HCT116 (cell line): ENCODE data around the gene EFCAB10. TPM values are rescaled to one million over a fixed set of nuclear protein-coding genes. Genes with fewer than 3 reads are reported as not detected.

Experiments
- ATAC-seq: fragments of 200-7000 bp; cut with Tn5 transposase; 2 replicates; pipeline ENCODE4 v1.9.1; 2020; ENCODE audit warnings: mild to moderate bottlenecking, moderate library complexity
- BruUV-seq: library from RNA; stranded (reverse); fragments of 400-500 nt; replicated peaks from 2 replicates; lab custom pipeline; 2021; lab: Mats Ljungman, UMichigan
- CTCF ChIA-PET: fragments of 300-600 bp; sonication (Branson Sonifier 250); formaldehyde crosslinking; loops from one replicate; lab custom pipeline; 2021; ENCODE audit warnings: antibody characterized with exemption; lab: Charles Lee
- POLR2A ChIA-PET: fragments of 300-600, 350-600 bp; sonication (Branson Sonifier 250); formaldehyde crosslinking; loops from one replicate; lab custom pipeline; 2021; ENCODE audit warnings: antibody characterized with exemption; lab: Charles Lee
- RAD21 ChIA-PET, 2 experiments: fragments of 300-600 bp; sonication (Branson Sonifier 250); formaldehyde crosslinking; loops; one replicate each; lab custom pipeline; 2023; ENCODE audit warnings: low total read pairs in 2 of 2; ENCODE audit not compliant: uncharacterized antibody in 2 of 2, unreplicated experiment in 2 of 2, low non-redundant PET in 1 of 2; lab: Charles Lee
- DNase-seq: peaks from one replicate; pipeline ENCODE4 v3.0.0-alpha.2; 2010; ENCODE audit warnings: low read depth, low spot score
- H2AFZ ChIP-seq: fragments of 200-600 bp; shearing (Covaris generic), sonication (generic); 2 replicates; pipeline ENCODE4 v1.6.1; 2017; ENCODE audit warnings: low read depth, mixed run types, mixed read lengths, antibody characterized with exemption, low read length; ENCODE audit not compliant: poor library complexity, severe bottlenecking
- H3K27ac ChIP-seq: 2 replicates; pipeline ENCODE4 v1.5.1; 2012; ENCODE audit warnings: low read depth, low read length
- H3K27me3 ChIP-seq: fragments of 200-600 bp; sonication (generic); 2 replicates; pipeline ENCODE4 v1.6.1; 2016; ENCODE audit warnings: mixed run types, low read length, mixed read lengths; ENCODE audit not compliant: insufficient read depth
- H3K36me3 ChIP-seq, 2 experiments: fragments of 200-500 bp in 1 of 2; fragments of 200-600 bp in 1 of 2; sonication (Bioruptor generic) in 1 of 2; sonication (generic) in 1 of 2; 2 replicates each; pipeline versions ENCODE4 v1.5.1 to v1.6.1; 2014 to 2016; ENCODE audit warnings: low read length in 2 of 2, inconsistent platforms in 1 of 2, mixed read lengths in 1 of 2, mixed run types in 1 of 2; ENCODE audit not compliant: insufficient read depth in 2 of 2, control insufficient read depth in 1 of 2
- H3K4me1 ChIP-seq, 2 experiments: fragments of 200-600 bp in 1 of 2; sonication (generic) in 1 of 2; 2 replicates each; pipeline versions ENCODE4 v1.5.1 to v1.6.1; 2012 to 2017; ENCODE audit warnings: low read length in 2 of 2, inconsistent platforms in 1 of 2, mild to moderate bottlenecking in 1 of 2, mixed read lengths in 1 of 2, mixed run types in 1 of 2, moderate library complexity in 1 of 2; ENCODE audit not compliant: insufficient read depth in 2 of 2, control insufficient read depth in 1 of 2
- H3K4me2 ChIP-seq: fragments of 200-600 bp; sonication (generic); 2 replicates; pipeline ENCODE4 v1.6.1; 2017; ENCODE audit warnings: mixed run types, low read length, mixed read lengths
- H3K4me3 ChIP-seq, 2 experiments: fragments of 200-600 bp in 1 of 2; sonication (generic) in 1 of 2; replicated peaks in 1 of 2; 2 replicates each; pipeline ENCODE4 v1.5.1; 2011 to 2016; ENCODE audit warnings: low read length in 2 of 2, control low read depth in 1 of 2, low read depth in 1 of 2, mild to moderate bottlenecking in 1 of 2, mixed read lengths in 1 of 2, mixed run types in 1 of 2
- H3K79me2 ChIP-seq: fragments of 200-600 bp; sonication (generic); 2 replicates; pipeline ENCODE4 v1.6.1; 2017; ENCODE audit warnings: mild to moderate bottlenecking, mixed run types, low read length, moderate library complexity, mixed read lengths; ENCODE audit not compliant: insufficient read depth
- H3K9ac ChIP-seq: fragments of 200-600 bp; sonication (generic); 2 replicates; pipeline ENCODE4 v1.6.1; 2016; ENCODE audit warnings: low read length, mixed read lengths
- H3K9me2 ChIP-seq: fragments of 200-600 bp; sonication (generic), shearing (Covaris generic); 2 replicates; pipeline ENCODE4 v1.6.1; 2017; ENCODE audit warnings: mixed run types, mild to moderate bottlenecking, moderate library complexity; ENCODE audit not compliant: insufficient read depth
- H3K9me3 ChIP-seq, 2 experiments: fragments of 200-500 bp in 1 of 2; fragments of 200-600 bp in 1 of 2; sonication (Bioruptor generic) in 1 of 2; sonication (generic) in 1 of 2; 2 replicates each; pipeline ENCODE4 v1.6.1; 2014 to 2017; ENCODE audit warnings: low read length in 2 of 2, mixed read lengths in 2 of 2, inconsistent platforms in 1 of 2, low read depth in 1 of 2, mild to moderate bottlenecking in 1 of 2, mixed run types in 1 of 2, moderate library complexity in 1 of 2; ENCODE audit not compliant: control insufficient read depth in 1 of 2, insufficient read depth in 1 of 2
- H4K20me1 ChIP-seq: fragments of 200-600 bp; sonication (generic), shearing (Covaris generic); 2 replicates; pipeline ENCODE4 v1.6.1; 2017; ENCODE audit warnings: mixed run types, mild to moderate bottlenecking, moderate library complexity; ENCODE audit not compliant: insufficient read depth
- ATF3 ChIP-seq: IDR thresholded peaks from 2 replicates; pipeline ENCODE4 v1.6.1; 2012
- CEBPB ChIP-seq: IDR thresholded peaks from 2 replicates; pipeline ENCODE4 v1.6.1; 2012; ENCODE audit warnings: low read depth
- MAX ChIP-seq: IDR thresholded peaks from 2 replicates; pipeline ENCODE4 v1.6.1; 2012
- POLR2A ChIP-seq: IDR thresholded peaks from 2 replicates; pipeline ENCODE4 v1.7.0; 2011; ENCODE audit warnings: borderline replicate concordance; ENCODE audit not compliant: insufficient read depth, insufficient read length; ENCODE audit errors: extremely low read depth
- intact Hi-C: fragments of 100-400 bp; cut with micrococcal nuclease; formaldehyde crosslinking; loops from 2 replicates; pipeline ENCODE4 v1.10.0; 2022
- total RNA-seq: library from RNA; stranded (reverse); gene quantifications from one replicate; pipeline ENCODE4 v1.2.1, GENCODE V29; 2021; ENCODE audit not compliant: unreplicated experiment

The EFCAB10 gene
- total RNA-seq, 1 experiment from 2014 or later: 1.7 TPM

GRCh38 chr7:105617280-105618015, 36.2 kb upstream of the EFCAB10 start:
- ChIA-PET CTCF (no interaction called here), POLR2A (no interaction called here), RAD21 (no interaction called here)
- Histone ChIP-seq H3K27ac (no peak overlapping the region), H2AFZ (no peak overlapping the region), H3K4me2 (no peak overlapping the region), H3K4me1 (no peaks in the 10 kb centered on the region), H3K36me3 (no peaks in the 10 kb centered on the region), H3K9me3 (no peaks in the 10 kb centered on the region), H4K20me1 (no peaks in the 10 kb centered on the region), H3K79me2 (no peaks in the 10 kb centered on the region), H3K9me2 (no peaks in the 10 kb centered on the region), H3K4me3 (no peak overlapping the region), H3K27me3 (no peaks in the 10 kb centered on the region), H3K9ac (no peak overlapping the region)
- BruUV-seq: no TSS peak
- TF ChIP-seq CEBPB (no peak), POLR2A (no peak), MAX (no peak)
- no peak for DNase-seq
- intact Hi-C loops: no loop called here
- ATAC-seq: no peak

GRCh38 chr7:105614341-105614840, 33.1 kb upstream of the EFCAB10 start:
- no peak for TF ChIP-seq ATF3
- intact Hi-C loops: no loop called here
- DNase-seq (no peak), ATAC-seq (no peak)
- H3K27ac ChIP-seq: no peak overlapping the region
- no peaks in the 10 kb centered on the region for H4K20me1 ChIP-seq
- H3K79me2 ChIP-seq: no peaks in the 10 kb centered on the region
- ChIA-PET RAD21 (no interaction called here), POLR2A (no interaction called here), CTCF (no interaction called here)
- H3K9me3 ChIP-seq: no peaks in the 10 kb centered on the region
- H3K9ac ChIP-seq: no peak overlapping the region
- no peaks in the 10 kb centered on the region for H3K36me3 ChIP-seq
- no peak overlapping the region for H2AFZ ChIP-seq
- no peak overlapping the region for H3K4me3 ChIP-seq
- no peaks in the 10 kb centered on the region for H3K4me1 ChIP-seq
- no peaks in the 10 kb centered on the region for H3K27me3 ChIP-seq
- H3K4me2 ChIP-seq: no peak overlapping the region
- no peaks in the 10 kb centered on the region for H3K9me2 ChIP-seq
- no TSS peak for BruUV-seq
